Gastrocnemius medialis (tissue), 4 donors: ENCODE measurements around the gene DSC1. TPM values are rescaled to one million over a fixed set of nuclear protein-coding genes. Genes with fewer than 3 reads are reported as not detected.

Experiments
- ATAC-seq, 2 donors: fragments of 150-250 bp; one replicate each; pipeline ENCODE4 v1.9.1; 2016
- DNase-seq, 2 donors: peaks; one replicate each; pipeline ENCODE4 v3.0.0-alpha.2; 2019
- H3K27ac ChIP-seq, 4 donors: fragments of 200-600 bp; sonication (generic); 1 replicate in 1 of 4; 2 replicates in 3 of 4; pipeline ENCODE4 v1.5.1; 2016 to 2018; ENCODE audit warnings: mild to moderate bottlenecking in 2 of 4, moderate library complexity in 1 of 4
- H3K27me3 ChIP-seq, 3 donors: fragments of 200-600 bp; sonication (generic) in 2 of 3; 1 replicate in 1 of 3; 2 replicates in 2 of 3; pipeline versions ENCODE4 v1.5.1 to v1.6.0; 2016 to 2019; ENCODE audit warnings: mild to moderate bottlenecking in 1 of 3, moderate library complexity in 1 of 3
- H3K36me3 ChIP-seq, 2 donors: fragments of 200-600 bp; sonication (generic) in 1 of 2; one replicate each; pipeline ENCODE4 v1.5.1; 2017 to 2018
- H3K4me1 ChIP-seq, 2 donors: fragments of 200-600 bp; sonication (generic) in 1 of 2; one replicate each; pipeline ENCODE4 v1.5.1; 2016 to 2017; ENCODE audit warnings: mild to moderate bottlenecking in 2 of 2
- H3K4me3 ChIP-seq, 4 donors: fragments of 200-600 bp; sonication (generic) in 3 of 4; 1 replicate in 1 of 4; 2 replicates in 3 of 4; pipeline ENCODE4 v1.5.1; 2016 to 2019; ENCODE audit warnings: mild to moderate bottlenecking in 2 of 4
- H3K9me3 ChIP-seq, 3 donors: fragments of 200-600 bp; sonication (generic) in 2 of 3; 1 replicate in 1 of 3; 2 replicates in 2 of 3; pipeline ENCODE4 v1.5.1; 2016 to 2019
- POLR2A ChIP-seq, 2 donors: fragments of 450-650 bp; IDR thresholded peaks; one replicate each; pipeline ENCODE4 v1.6.1; 2017; ENCODE audit warnings: antibody characterized with exemption in 2 of 2, mild to moderate bottlenecking in 2 of 2, moderate library complexity in 2 of 2
- in situ Hi-C, 4 donors: fragments of 200-750 bp; cut with MboI; loops; one replicate each; pipeline versions ENCODE4 v1.15.0 to v1.8.0; 2017; ENCODE audit warnings: low sequenced_read_pairs in 4 of 4
- intact Hi-C: fragments of 100-400 bp; cut with DNase I; formaldehyde crosslinking; loops from one replicate; pipeline ENCODE4 v1.15.1; 2023; ENCODE audit warnings: low total_unique reads
- total RNA-seq, 4 donors: library from RNA; depleted of rRNA; stranded (reverse); fragments of >200 nt; gene quantifications; one replicate each; pipeline versions ENCODE4 v1.1.0 to v1.2.3, GENCODE V29; 2016
- TF ChIP-seq, protein P1 (sequence below), 5 experiments: fragments of 450-650 bp in 3 of 5; fragments of 200-600 bp in 2 of 5; sonication (generic) in 2 of 5; IDR thresholded peaks in 4 of 5; conservative IDR thresholded peaks in 1 of 5; 1 replicate in 4 of 5; 2 replicates in 1 of 5; pipeline ENCODE4 v1.5.1; 2016 to 2019; ENCODE audit warnings: antibody characterized with exemption in 5 of 5, mild to moderate bottlenecking in 3 of 5, moderate library complexity in 3 of 5

DSC1 gene
- total RNA-seq, 4 donors from 2014 or later, result not detected

- no peak overlapping the region for H3K27ac ChIP-seq
- in situ Hi-C loops, result loop anchor here in 1 of 4 donors (25.0 kb wide), 1 partner anchor 90 kb away; no protein-coding TSS in a partner anchor
- ATAC-seq, result no peak
- no peak overlapping the region for H3K4me3 ChIP-seq
- H3K4me1 ChIP-seq, result no peaks in the 10 kb centered on the region
- DNase-seq, result no peak
- no peak for TF ChIP-seq POLR2A (IDR thresholded peaks at IDR 0.05)
- TF ChIP-seq, protein P1, sequence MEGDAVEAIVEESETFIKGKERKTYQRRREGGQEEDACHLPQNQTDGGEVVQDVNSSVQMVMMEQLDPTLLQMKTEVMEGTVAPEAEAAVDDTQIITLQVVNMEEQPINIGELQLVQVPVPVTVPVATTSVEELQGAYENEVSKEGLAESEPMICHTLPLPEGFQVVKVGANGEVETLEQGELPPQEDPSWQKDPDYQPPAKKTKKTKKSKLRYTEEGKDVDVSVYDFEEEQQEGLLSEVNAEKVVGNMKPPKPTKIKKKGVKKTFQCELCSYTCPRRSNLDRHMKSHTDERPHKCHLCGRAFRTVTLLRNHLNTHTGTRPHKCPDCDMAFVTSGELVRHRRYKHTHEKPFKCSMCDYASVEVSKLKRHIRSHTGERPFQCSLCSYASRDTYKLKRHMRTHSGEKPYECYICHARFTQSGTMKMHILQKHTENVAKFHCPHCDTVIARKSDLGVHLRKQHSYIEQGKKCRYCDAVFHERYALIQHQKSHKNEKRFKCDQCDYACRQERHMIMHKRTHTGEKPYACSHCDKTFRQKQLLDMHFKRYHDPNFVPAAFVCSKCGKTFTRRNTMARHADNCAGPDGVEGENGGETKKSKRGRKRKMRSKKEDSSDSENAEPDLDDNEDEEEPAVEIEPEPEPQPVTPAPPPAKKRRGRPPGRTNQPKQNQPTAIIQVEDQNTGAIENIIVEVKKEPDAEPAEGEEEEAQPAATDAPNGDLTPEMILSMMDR (IDR thresholded peaks at IDR 0.05 in 4 of 5, conservative IDR thresholded peaks at IDR 0.05 in 1 of 5), result no peak
- no peaks in the 10 kb centered on the region for H3K9me3 ChIP-seq
- peaks cover 0 to 15% (median 6%) of the 10 kb centered on the region in 3 donors for H3K27me3 ChIP-seq
- H3K36me3 ChIP-seq, result no peaks in the 10 kb centered on the region
- intact Hi-C loops, result no loop called here
Observed at GRCh38 chr18:31097666-31098065, 65.0 kb downstream of the DSC1 start.

DNA sequence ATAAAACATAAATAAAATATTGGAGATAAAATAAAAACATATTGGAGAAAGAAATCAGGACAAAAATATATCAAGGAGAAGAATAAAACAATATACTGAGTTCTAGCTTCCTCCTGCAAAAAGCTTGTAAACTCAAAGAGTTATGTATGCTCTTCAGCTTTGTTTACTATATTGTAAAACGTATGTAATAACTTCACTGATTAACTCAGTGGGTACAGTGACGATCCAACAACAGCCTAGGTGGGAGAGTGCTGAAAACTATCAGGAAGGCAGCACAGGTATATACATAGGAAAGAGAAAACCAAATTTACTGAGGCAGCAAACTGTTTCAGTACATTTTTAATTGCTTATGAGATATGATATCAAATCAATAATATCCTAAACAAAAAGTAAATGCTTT lies 68.8 kb downstream of the DSC1 start:
- in situ Hi-C loops (loop anchor here in 1 of 4 donors (25.0 kb wide), 1 partner anchor 93 kb away; no protein-coding TSS in a partner anchor), intact Hi-C loops (no loop called here)
- Histone ChIP-seq H3K36me3 (no peaks in the 10 kb centered on the region), H3K27me3 (peaks cover 0 to 2% (median 0%) of the 10 kb centered on the region in 3 donors), H3K9me3 (no peaks in the 10 kb centered on the region), H3K27ac (no peak overlapping the region), H3K4me3 (no peak overlapping the region), H3K4me1 (no peaks in the 10 kb centered on the region)
- DNase-seq (no peak), ATAC-seq (no peak)
- no peak for TF ChIP-seq POLR2A (IDR thresholded peaks at IDR 0.05)
- TF ChIP-seq, protein P1 (IDR thresholded peaks at IDR 0.05 in 4 of 5, conservative IDR thresholded peaks at IDR 0.05 in 1 of 5), result no peak

- DNase-seq (no peak), ATAC-seq (no peak)
- Histone ChIP-seq H3K27me3 (no peaks in the 10 kb centered on the region), H3K36me3 (no peaks in the 10 kb centered on the region), H3K4me3 (no peak overlapping the region), H3K9me3 (no peaks in the 10 kb centered on the region), H3K4me1 (no peaks in the 10 kb centered on the region), H3K27ac (no peak overlapping the region)
- TF ChIP-seq, protein P1 (IDR thresholded peaks at IDR 0.05 in 4 of 5, conservative IDR thresholded peaks at IDR 0.05 in 1 of 5), result no peak
- in situ Hi-C loops, result loop anchor here in 1 of 4 donors (25.0 kb wide), 1 partner anchor 94 kb away; no protein-coding TSS in a partner anchor
- intact Hi-C loops, result no loop called here
Observed at GRCh38 chr18:31093294-31093693, 69.4 kb downstream of the DSC1 start.

DNA sequence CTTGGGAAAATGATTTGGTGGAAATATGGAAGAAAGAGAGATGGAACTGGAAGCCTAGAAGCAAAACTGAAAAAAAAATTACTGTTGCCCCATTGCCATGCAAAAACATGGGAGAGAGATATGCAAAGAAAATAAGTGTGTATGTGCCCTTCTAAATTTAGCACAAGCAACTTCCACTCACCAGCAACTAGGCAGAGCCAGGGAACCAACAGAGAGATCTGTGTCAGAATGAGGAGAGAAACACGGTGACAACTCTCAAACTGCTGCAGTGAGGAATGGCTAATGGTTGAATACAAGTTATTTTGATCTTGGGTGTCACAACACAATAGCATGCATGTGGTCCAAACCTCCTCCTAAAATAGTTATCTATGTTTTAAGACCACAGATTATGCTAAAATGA lies 71.3 kb downstream of the DSC1 start:
- Histone ChIP-seq H3K4me1 (no peaks in the 10 kb centered on the region), H3K9me3 (no peaks in the 10 kb centered on the region), H3K27ac (no peak overlapping the region), H3K4me3 (no peak overlapping the region), H3K27me3 (no peaks in the 10 kb centered on the region), H3K36me3 (no peaks in the 10 kb centered on the region)
- intact Hi-C loops (no loop called here), in situ Hi-C loops (loop anchor here in 1 of 4 donors (25.0 kb wide), 1 partner anchor 96 kb away; no protein-coding TSS in a partner anchor)
- TF ChIP-seq, protein P1 (IDR thresholded peaks at IDR 0.05 in 4 of 5, conservative IDR thresholded peaks at IDR 0.05 in 1 of 5), result no peak
- no peak for TF ChIP-seq POLR2A (IDR thresholded peaks at IDR 0.05)
- DNase-seq, result no peak
- no peak for ATAC-seq

DNA sequence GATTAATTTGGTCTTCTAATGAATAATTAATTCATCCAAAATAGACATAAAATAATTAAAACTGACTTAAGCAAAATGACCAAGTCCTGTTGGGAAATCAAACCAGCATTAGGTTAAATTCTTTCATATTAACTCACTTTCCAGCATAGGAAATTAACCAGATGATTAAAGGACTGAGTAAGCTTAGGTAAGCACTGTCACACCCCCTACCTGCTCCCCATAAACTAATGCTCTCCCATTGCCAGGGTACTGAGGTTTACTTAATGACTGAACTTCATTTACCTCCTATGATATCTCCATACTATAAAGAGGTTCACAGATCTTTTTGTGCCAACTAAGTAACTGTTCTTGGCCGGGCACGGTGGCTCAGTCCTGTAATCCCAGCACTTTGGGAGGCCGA lies 74.1 kb downstream of the DSC1 start:
- H3K9me3 ChIP-seq, result no peaks in the 10 kb centered on the region
- TF ChIP-seq, protein P1 (IDR thresholded peaks at IDR 0.05 in 4 of 5, conservative IDR thresholded peaks at IDR 0.05 in 1 of 5), result no peak
- TF ChIP-seq POLR2A (IDR thresholded peaks at IDR 0.05), result no peak
- H3K4me1 ChIP-seq, result no peaks in the 10 kb centered on the region
- intact Hi-C loops (no loop called here), in situ Hi-C loops (loop anchor here in 1 of 4 donors (25.0 kb wide), 1 partner anchor 99 kb away; no protein-coding TSS in a partner anchor)
- no peak overlapping the region for H3K27ac ChIP-seq
- no peak overlapping the region for H3K4me3 ChIP-seq
- ATAC-seq, result no peak
- H3K36me3 ChIP-seq, result no peaks in the 10 kb centered on the region
- no peak for DNase-seq
- H3K27me3 ChIP-seq, result no peaks in the 10 kb centered on the region
